ENCODE results near the gene SKIC2. TPM values are rescaled to one million over a fixed set of nuclear protein-coding genes. Genes with fewer than 3 reads are reported as not detected.

SKIC2 gene
- total and polyA plus RNA-seq, 10 of the 15 experiments (the other 5 are each of a cell fraction or from before 2014, with no cell fraction given) = 3.3 to 79.2 (median 32.5) TPM

DNA sequence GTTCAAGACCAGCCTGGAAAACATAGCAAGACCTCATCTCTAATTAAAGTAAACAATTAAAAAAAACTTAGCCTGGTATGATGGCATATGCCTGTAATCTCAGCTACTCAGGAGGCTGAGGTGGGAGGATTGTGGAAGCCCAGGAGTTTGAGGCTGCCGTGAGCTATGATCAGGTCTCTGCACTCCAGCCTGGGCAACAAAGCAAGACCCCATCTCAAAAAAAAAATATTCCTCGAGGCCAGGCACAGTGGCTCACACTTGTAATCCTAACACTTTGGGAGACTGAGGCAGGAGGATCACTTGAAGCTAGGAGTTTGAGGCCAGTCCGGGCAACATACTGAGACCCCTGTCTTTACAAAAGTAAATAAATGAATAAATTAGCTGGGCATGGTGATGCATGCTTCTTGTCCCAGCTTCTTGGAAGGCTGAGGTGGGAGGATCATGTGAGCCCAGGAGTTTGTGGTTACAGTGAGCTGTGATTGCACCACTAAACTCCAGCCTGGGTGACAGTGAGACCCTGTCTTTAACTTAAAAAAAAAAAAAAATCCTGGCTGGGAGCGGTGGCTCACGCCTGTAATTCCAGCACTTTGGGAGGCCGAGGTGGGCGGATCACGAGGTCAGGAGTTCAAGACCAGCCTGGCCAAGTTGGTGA, 40.8 kb upstream of the SKIC2 start (continued):
- TF ChIP-seq, protein P1, sequence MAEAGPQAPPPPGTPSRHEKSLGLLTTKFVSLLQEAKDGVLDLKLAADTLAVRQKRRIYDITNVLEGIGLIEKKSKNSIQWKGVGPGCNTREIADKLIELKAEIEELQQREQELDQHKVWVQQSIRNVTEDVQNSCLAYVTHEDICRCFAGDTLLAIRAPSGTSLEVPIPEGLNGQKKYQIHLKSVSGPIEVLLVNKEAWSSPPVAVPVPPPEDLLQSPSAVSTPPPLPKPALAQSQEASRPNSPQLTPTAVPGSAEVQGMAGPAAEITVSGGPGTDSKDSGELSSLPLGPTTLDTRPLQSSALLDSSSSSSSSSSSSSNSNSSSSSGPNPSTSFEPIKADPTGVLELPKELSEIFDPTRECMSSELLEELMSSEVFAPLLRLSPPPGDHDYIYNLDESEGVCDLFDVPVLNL (IDR thresholded peaks at IDR 0.05; ENCODE audit: low read depth, low read length) = no peak
- no peak for TF ChIP-seq TAF1 (IDR thresholded peaks at IDR 0.05; ENCODE audit: borderline replicate concordance, low read depth, low read length)
- TF ChIP-seq NFIC (IDR thresholded peaks at IDR 0.05; ENCODE audit: low read depth, low read length) = no peak
- TF ChIP-seq, protein P2, sequence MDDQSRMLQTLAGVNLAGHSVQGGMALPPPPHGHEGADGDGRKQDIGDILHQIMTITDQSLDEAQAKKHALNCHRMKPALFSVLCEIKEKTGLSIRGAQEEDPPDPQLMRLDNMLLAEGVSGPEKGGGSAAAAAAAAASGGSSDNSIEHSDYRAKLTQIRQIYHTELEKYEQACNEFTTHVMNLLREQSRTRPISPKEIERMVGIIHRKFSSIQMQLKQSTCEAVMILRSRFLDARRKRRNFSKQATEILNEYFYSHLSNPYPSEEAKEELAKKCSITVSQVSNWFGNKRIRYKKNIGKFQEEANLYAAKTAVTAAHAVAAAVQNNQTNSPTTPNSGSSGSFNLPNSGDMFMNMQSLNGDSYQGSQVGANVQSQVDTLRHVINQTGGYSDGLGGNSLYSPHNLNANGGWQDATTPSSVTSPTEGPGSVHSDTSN (IDR thresholded peaks at IDR 0.05; ENCODE audit: insufficient replicate concordance, low read depth, low read length) = no peak

DNA sequence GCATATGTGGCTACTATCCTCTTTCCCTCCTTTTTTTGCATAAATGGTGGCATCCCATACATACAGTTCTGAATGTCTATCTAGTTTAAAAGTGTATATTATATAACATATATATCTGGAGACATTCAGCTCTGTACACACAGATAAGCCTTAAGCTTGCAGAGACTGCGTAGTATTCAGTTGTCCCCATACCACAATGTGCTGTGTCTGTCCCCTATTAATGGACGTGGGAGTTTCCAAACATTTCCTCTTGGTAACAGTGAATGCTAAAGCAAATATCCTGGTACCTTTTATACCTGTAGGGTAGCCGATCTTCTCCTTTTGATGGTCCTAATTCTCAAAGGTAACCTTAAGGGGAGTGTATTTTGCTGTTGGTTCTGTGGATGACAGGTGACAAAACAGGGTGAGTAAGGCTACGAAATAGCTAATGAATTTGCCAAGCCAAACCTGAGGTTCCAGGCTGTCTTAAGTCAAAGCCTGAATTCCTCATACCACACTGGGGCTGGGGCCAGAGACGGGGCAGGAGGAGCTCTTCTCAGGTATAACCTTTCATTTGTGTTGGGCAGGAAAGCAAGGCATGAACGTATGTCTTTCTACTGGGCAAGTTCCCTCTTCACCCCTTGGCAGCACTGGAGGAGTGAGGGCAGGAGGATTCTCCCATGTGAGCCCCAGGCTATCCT, 39.2 kb upstream of the SKIC2 start:
- BruUV-seq (replicated peaks) = no TSS peak
- ChIA-PET CTCF (interaction anchor here (0.6 to 2.0 kb wide), 2 partner anchors 8 to 30 kb away, joined by 4 to 8 read pairs; no protein-coding TSS in a partner anchor), SMC1A (ENCODE audit: uncharacterized antibody, unreplicated experiment) (interaction anchor here (0.6 to 1.0 kb wide), 2 partner anchors 27 to 81 kb away, joined by 3 to 6 read pairs; no protein-coding TSS in a partner anchor), POLR2A (no interaction called here), RAD21 (ENCODE audit: unreplicated experiment) (no interaction called here)
- H3K4me1 ChIP-seq (ENCODE audit: control insufficient read depth, insufficient read depth, low read length) = peaks cover 4% of the 10 kb centered on the region; the same call in 1 of the 2 replicates
- DNase-seq (ENCODE audit: low read depth, low spot score) (no peak), ATAC-seq (no peak), FAIRE-seq (no peak)
- H4K20me1 ChIP-seq (ENCODE audit: control insufficient read depth, insufficient read depth) = no peaks in the 10 kb centered on the region
- in situ Hi-C loops (cut with MboI) = no loop called here
- no peak overlapping the region for H3K4me3 ChIP-seq
- H3K4me2 ChIP-seq (ENCODE audit: control insufficient read depth, insufficient read depth) = no peak overlapping the region
- no peak overlapping the region for H3K27ac ChIP-seq (ENCODE audit: control insufficient read depth, insufficient read depth)
- no peaks in the 10 kb centered on the region for H3K9me3 ChIP-seq (replicated peaks; ENCODE audit: control insufficient read depth, insufficient read depth, low read length)
- WGBS (ENCODE audit: insufficient coverage, insufficient replicate concordance, low lambda C conversion rate, missing lambda C conversion rate) = 44% methylated on average over 6 of the region's 6 CpGs
- H3K36me3 ChIP-seq (ENCODE audit: control insufficient read depth in 2 of 2, insufficient read depth in 2 of 2, low read length in 1 of 2) = no peaks in the 10 kb centered on the region
- intact Hi-C loops (cut with micrococcal nuclease; ENCODE audit: unreplicated experiment) = no loop called here
- H2AFZ ChIP-seq (ENCODE audit: control insufficient read depth, low read depth, low read length) = no peak overlapping the region
- no peaks in the 10 kb centered on the region for H3K27me3 ChIP-seq (replicated peaks in 1 of 2; ENCODE audit: control insufficient read depth in 2 of 2, insufficient read depth in 2 of 2, low read length in 1 of 2)
- no peaks in the 10 kb centered on the region for H3K79me2 ChIP-seq (ENCODE audit: control insufficient read depth, insufficient read depth, low read length)
- H3K9ac ChIP-seq (ENCODE audit: control insufficient read depth, insufficient read depth, low read length) = no peak overlapping the region
- TF ChIP-seq, protein P3, sequence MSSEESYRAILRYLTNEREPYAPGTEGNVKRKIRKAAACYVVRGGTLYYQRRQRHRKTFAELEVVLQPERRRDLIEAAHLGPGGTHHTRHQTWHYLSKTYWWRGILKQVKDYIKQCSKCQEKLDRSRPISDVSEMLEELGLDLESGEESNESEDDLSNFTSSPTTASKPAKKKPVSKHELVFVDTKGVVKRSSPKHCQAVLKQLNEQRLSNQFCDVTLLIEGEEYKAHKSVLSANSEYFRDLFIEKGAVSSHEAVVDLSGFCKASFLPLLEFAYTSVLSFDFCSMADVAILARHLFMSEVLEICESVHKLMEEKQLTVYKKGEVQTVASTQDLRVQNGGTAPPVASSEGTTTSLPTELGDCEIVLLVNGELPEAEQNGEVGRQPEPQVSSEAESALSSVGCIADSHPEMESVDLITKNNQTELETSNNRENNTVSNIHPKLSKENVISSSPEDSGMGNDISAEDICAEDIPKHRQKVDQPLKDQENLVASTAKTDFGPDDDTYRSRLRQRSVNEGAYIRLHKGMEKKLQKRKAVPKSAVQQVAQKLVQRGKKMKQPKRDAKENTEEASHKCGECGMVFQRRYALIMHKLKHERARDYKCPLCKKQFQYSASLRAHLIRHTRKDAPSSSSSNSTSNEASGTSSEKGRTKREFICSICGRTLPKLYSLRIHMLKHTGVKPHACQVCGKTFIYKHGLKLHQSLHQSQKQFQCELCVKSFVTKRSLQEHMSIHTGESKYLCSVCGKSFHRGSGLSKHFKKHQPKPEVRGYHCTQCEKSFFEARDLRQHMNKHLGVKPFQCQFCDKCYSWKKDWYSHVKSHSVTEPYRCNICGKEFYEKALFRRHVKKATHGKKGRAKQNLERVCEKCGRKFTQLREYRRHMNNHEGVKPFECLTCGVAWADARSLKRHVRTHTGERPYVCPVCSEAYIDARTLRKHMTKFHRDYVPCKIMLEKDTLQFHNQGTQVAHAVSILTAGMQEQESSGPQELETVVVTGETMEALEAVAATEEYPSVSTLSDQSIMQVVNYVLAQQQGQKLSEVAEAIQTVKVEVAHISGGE (CRISPR knock-in tag; IDR thresholded peaks at IDR 0.05) = no peak
- TF ChIP-seq, protein P4, sequence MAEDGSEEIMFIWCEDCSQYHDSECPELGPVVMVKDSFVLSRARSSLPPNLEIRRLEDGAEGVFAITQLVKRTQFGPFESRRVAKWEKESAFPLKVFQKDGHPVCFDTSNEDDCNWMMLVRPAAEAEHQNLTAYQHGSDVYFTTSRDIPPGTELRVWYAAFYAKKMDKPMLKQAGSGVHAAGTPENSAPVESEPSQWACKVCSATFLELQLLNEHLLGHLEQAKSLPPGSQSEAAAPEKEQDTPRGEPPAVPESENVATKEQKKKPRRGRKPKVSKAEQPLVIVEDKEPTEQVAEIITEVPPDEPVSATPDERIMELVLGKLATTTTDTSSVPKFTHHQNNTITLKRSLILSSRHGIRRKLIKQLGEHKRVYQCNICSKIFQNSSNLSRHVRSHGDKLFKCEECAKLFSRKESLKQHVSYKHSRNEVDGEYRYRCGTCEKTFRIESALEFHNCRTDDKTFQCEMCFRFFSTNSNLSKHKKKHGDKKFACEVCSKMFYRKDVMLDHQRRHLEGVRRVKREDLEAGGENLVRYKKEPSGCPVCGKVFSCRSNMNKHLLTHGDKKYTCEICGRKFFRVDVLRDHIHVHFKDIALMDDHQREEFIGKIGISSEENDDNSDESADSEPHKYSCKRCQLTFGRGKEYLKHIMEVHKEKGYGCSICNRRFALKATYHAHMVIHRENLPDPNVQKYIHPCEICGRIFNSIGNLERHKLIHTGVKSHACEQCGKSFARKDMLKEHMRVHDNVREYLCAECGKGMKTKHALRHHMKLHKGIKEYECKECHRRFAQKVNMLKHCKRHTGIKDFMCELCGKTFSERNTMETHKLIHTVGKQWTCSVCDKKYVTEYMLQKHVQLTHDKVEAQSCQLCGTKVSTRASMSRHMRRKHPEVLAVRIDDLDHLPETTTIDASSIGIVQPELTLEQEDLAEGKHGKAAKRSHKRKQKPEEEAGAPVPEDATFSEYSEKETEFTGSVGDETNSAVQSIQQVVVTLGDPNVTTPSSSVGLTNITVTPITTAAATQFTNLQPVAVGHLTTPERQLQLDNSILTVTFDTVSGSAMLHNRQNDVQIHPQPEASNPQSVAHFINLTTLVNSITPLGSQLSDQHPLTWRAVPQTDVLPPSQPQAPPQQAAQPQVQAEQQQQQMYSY (CRISPR knock-in tag; IDR thresholded peaks at IDR 0.05) = no peak

Data from GM12878 (cell line).